ENCODE data around the gene MINDY2. TPM values are rescaled to one million over a fixed set of nuclear protein-coding genes. Genes with fewer than 3 reads are reported as not detected.

MINDY2 gene
- total RNA-seq, 1 experiment from 2014 or later, result 6.8 TPM

- Histone ChIP-seq H3K36me3 (ENCODE audit: control insufficient read depth, insufficient read depth, low read length) (no peaks in the 10 kb centered on the region; the same call in 1 of the 2 replicates), H3K4me1 (ENCODE audit: control insufficient read depth, insufficient read depth, low read length) (peaks cover 18% of the 10 kb centered on the region), H3K27ac (ENCODE audit: low read length) (peak overlapping the region; percentile 91), H3K9me3 (ENCODE audit: control insufficient read depth, insufficient read depth, low read depth, low read length) (no peaks in the 10 kb centered on the region), H3K27me3 (ENCODE audit: control insufficient read depth, insufficient read depth, low read length) (no peaks in the 10 kb centered on the region), H3K4me3 (ENCODE audit: low read depth in 2 of 2, low read length in 2 of 2) (peak overlapping the region; percentile 90 to 93)
- TF ChIP-seq TCF7L2 (IDR thresholded peaks at IDR 0.05; ENCODE audit: low read depth, low read length) (no peak), SIN3A (IDR thresholded peaks at IDR 0.05; ENCODE audit: borderline replicate concordance, insufficient read depth, low read depth, low read length) (no peak), POLR2AphosphoS5 (IDR thresholded peaks at IDR 0.05; ENCODE audit: low read depth, low read length) (no peak), CTCF (IDR thresholded peaks at IDR 0.05) (no peak)
- in situ Hi-C loops (cut with HindIII; ENCODE audit: low pct_unique_long_range_greater_than_20kb, low sequenced_read_pairs), result no loop called here
- ATAC-seq, result peak; percentile 4; the same call in 1 of the 2 replicates
- POLR2A ChIA-PET, result interaction anchor here (0.5 to 1.5 kb wide), 4 partner anchors 21 to 477 kb away, joined by 3 to 17 read pairs (median 3); partner anchors contain the start of gene ADAM10
- intact Hi-C loops (cut with micrococcal nuclease; ENCODE audit: unreplicated experiment), result loop anchor here (5.0 kb wide), 1 partner anchor 162 kb away; the partner anchor contains the start of gene SLTM
- no peak for DNase-seq (ENCODE audit: low read depth, low spot score)
- CTCF ChIA-PET, result interaction anchor here (0.5 to 0.9 kb wide), 4 partner anchors 9 to 452 kb away, joined by 3 to 12 read pairs (median 5); no protein-coding TSS in a partner anchor
- BruUV-seq (replicated peaks), result no TSS peak
These were observed 614 bp upstream of the MINDY2 start for GRCh38 chr15:58770519-58770856.

GRCh38 chr15:58771621-58772250 lies 634 bp downstream of the MINDY2 start:
- no TSS peak for BruUV-seq (replicated peaks)
- H3K4me1 ChIP-seq (ENCODE audit: control insufficient read depth, insufficient read depth, low read length), result peaks cover 18% of the 10 kb centered on the region
- no peaks in the 10 kb centered on the region; the same call in 1 of the 2 replicates for H3K36me3 ChIP-seq (ENCODE audit: control insufficient read depth, insufficient read depth, low read length)
- CTCF ChIA-PET, result no interaction called here
- POLR2A ChIA-PET, result interaction anchor here (0.9 to 1.5 kb wide), 2 partner anchors 22 to 330 kb away, joined by 3 to 17 read pairs; partner anchors contain the start of gene ADAM10
- H3K4me3 ChIP-seq (ENCODE audit: low read depth in 2 of 2, low read length in 2 of 2), result peak overlapping the region; percentile 70 to 90
- TF ChIP-seq TCF7L2 (IDR thresholded peaks at IDR 0.05; ENCODE audit: low read depth, low read length) (no peak), POLR2AphosphoS5 (IDR thresholded peaks at IDR 0.05; ENCODE audit: low read depth, low read length) (no peak), CTCF (IDR thresholded peaks at IDR 0.05) (no peak), SIN3A (IDR thresholded peaks at IDR 0.05; ENCODE audit: borderline replicate concordance, insufficient read depth, low read depth, low read length) (no peak; the same call in 1 of the 2 replicates), REST (IDR thresholded peaks at IDR 0.05; ENCODE audit: insufficient read depth in 1 of 2, low read depth in 2 of 2, low read length in 1 of 2) (no peak)
- in situ Hi-C loops (cut with HindIII; ENCODE audit: low pct_unique_long_range_greater_than_20kb, low sequenced_read_pairs) (no loop called here), intact Hi-C loops (cut with micrococcal nuclease; ENCODE audit: unreplicated experiment) (loop anchor here (5.0 kb wide), 1 partner anchor 161 kb away; the partner anchor contains the start of gene SLTM)
- DNase-seq (ENCODE audit: low read depth, low spot score), result no peak
- peak overlapping the region; percentile 75 for H3K27ac ChIP-seq (ENCODE audit: low read length)
- H3K27me3 ChIP-seq (ENCODE audit: control insufficient read depth, insufficient read depth, low read length), result no peaks in the 10 kb centered on the region
- no peaks in the 10 kb centered on the region for H3K9me3 ChIP-seq (ENCODE audit: control insufficient read depth, insufficient read depth, low read depth, low read length)
- ATAC-seq, result peak; percentile 47
